H1 (cell line): Measurements from ENCODE around the gene GPR34.

ENCODE experiments used
- CTCF ChIP-seq, 3 experiments: IDR thresholded peaks; 1 replicate in 2 of 3; 2 replicates in 1 of 3; pipeline versions ENCODE4 v1.5.1 to v1.6.1; 2011; ENCODE audit warnings: low read length in 3 of 3, mild to moderate bottlenecking in 3 of 3, inconsistent platforms in 2 of 3, low read depth in 1 of 3, moderate library complexity in 1 of 3; ENCODE audit not compliant: insufficient read depth in 1 of 3; ENCODE audit errors: control extremely low read depth in 1 of 3
- EP300 ChIP-seq, 2 experiments: IDR thresholded peaks; 1 replicate in 1 of 2; 2 replicates in 1 of 2; pipeline ENCODE4 v1.6.1; 2011 to 2012; ENCODE audit warnings: low read depth in 2 of 2, low read length in 2 of 2, mild to moderate bottlenecking in 2 of 2, borderline replicate concordance in 1 of 2, inconsistent platforms in 1 of 2, moderate library complexity in 1 of 2
- POLR2AphosphoS5 ChIP-seq: IDR thresholded peaks from 2 replicates; pipeline ENCODE4 v1.6.1; 2011; ENCODE audit warnings: low read depth, low read length

GRCh38 chrX:41703574-41704029 is 14.8 kb downstream of the GPR34 start:
- TF ChIP-seq CTCF (IDR thresholded peaks at IDR 0.05; ENCODE audit: control extremely low read depth in 1 of 3, insufficient read depth in 1 of 3, low read depth in 1 of 3, low read length in 3 of 3) (no peak), EP300 (IDR thresholded peaks at IDR 0.05; ENCODE audit: borderline replicate concordance in 1 of 2, low read depth in 2 of 2, low read length in 2 of 2) (no peak), POLR2AphosphoS5 (no peak)
